ENCODE measurements around the gene UST. TPM values are rescaled to one million over a fixed set of nuclear protein-coding genes. Genes with fewer than 3 reads are reported as not detected.

Gene UST
- total RNA-seq, 2 experiments from 2014 or later, result 1.2 to 1.5 TPM

DNA sequence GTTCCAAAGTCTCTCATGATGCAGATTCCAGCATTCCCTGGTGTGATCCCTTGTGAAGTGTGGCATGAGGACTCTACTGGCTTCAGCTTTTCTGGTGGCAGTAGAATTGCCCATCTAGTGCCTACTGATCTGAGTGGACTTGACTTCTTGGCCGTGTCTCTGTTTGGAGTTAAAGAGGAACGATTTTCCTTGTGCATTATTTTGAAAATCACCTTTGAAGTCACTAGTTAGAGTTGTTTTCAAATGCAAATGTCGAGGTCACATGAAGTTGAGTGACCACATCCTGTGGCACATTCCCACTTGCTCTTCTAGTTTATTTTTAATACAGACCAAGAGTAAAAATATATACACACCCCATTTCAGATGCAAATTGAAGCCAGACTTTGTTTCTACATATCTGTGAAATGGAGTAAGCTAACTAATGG, 300.0 kb downstream of the UST start:
- H3K36me3 Mint-ChIP-seq (ENCODE audit: low read depth), result no peaks in the 10 kb centered on the region
- H3K4me3 Mint-ChIP-seq, result no peak overlapping the region
- H3K9me3 Mint-ChIP-seq, result no peaks in the 10 kb centered on the region
- TF ChIP-seq, protein P1, sequence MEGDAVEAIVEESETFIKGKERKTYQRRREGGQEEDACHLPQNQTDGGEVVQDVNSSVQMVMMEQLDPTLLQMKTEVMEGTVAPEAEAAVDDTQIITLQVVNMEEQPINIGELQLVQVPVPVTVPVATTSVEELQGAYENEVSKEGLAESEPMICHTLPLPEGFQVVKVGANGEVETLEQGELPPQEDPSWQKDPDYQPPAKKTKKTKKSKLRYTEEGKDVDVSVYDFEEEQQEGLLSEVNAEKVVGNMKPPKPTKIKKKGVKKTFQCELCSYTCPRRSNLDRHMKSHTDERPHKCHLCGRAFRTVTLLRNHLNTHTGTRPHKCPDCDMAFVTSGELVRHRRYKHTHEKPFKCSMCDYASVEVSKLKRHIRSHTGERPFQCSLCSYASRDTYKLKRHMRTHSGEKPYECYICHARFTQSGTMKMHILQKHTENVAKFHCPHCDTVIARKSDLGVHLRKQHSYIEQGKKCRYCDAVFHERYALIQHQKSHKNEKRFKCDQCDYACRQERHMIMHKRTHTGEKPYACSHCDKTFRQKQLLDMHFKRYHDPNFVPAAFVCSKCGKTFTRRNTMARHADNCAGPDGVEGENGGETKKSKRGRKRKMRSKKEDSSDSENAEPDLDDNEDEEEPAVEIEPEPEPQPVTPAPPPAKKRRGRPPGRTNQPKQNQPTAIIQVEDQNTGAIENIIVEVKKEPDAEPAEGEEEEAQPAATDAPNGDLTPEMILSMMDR (IDR thresholded peaks at IDR 0.05), result no peak
- ATAC-seq (no peak), DNase-seq (peak; percentile 51)
- no peaks in the 10 kb centered on the region for H3K27me3 Mint-ChIP-seq
- CTCF ChIA-PET, result interaction anchor here (1.6 to 7.0 kb wide), 4 partner anchors 15 to 385 kb away, joined by 6 to 61 read pairs (median 18); no protein-coding TSS in a partner anchor
- POLR2A ChIA-PET, result interaction anchor here (1.2 to 3.4 kb wide), 4 partner anchors 10 to 16 kb away, joined by 3 to 17 read pairs (median 4); no protein-coding TSS in a partner anchor
- intact Hi-C loops (cut with micrococcal nuclease), result no loop called here
- peaks cover 30% of the 10 kb centered on the region for H3K4me1 Mint-ChIP-seq (ENCODE audit: low read depth)
- peak overlapping the region; percentile 0 for H3K27ac Mint-ChIP-seq

DNA sequence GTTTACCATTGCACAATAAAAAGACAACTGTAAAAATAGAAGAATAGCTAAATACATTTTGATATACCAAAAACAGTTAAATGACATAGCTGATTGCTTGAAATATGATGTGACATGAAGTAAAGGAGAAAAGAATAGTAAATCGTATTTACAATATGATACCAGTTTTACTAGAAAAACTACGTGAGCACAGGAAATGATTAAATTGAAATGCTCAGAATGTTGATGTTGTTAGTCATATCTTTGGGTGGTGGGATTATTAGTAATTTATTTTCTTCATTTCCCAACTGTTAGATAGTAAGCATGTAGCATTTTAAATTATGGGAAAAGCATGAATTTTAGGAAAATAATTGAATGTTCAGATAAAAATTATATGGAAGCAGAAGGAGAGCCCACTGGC, 302.4 kb downstream of the UST start:
- CTCF ChIA-PET, result interaction anchor here (0.6 to 2.2 kb wide), 3 partner anchors 9 to 383 kb away, joined by 3 to 16 read pairs (median 3); no protein-coding TSS in a partner anchor
- POLR2A ChIA-PET, result interaction anchor here (1.2 kb wide), 1 partner anchor 26 kb away, joined by 5 read pairs; no protein-coding TSS in a partner anchor
- peaks cover 37% of the 10 kb centered on the region for H3K4me1 Mint-ChIP-seq (ENCODE audit: low read depth)
- H3K27ac Mint-ChIP-seq, result no peak overlapping the region
- H3K27me3 Mint-ChIP-seq, result no peaks in the 10 kb centered on the region
- H3K4me3 Mint-ChIP-seq, result no peak overlapping the region
- ATAC-seq (no peak), DNase-seq (no peak)
- intact Hi-C loops (cut with micrococcal nuclease), result no loop called here
- TF ChIP-seq, protein P1 (IDR thresholded peaks at IDR 0.05), result no peak
- H3K9me3 Mint-ChIP-seq, result no peaks in the 10 kb centered on the region
- H3K36me3 Mint-ChIP-seq (ENCODE audit: low read depth), result no peaks in the 10 kb centered on the region

DNA sequence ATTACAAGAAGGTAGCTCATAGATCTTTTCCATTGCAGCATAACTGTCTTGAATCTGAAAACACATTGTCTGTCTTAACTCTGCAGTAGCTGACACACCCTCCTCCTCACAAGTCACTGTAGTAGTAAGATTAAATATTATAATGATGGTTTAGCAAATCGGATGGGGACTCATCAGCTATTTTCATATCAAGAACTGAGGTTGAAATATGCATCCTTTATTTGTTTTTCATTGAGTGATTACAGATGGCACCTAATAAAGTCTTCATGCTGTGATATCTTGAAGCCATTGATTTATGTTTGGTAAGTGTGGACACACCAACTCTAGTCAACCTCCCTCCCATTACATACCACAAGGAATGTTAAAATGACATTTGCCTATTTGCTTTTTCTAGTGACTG, 303.3 kb downstream of the UST start:
- H3K4me1 Mint-ChIP-seq (ENCODE audit: low read depth), result peaks cover 37% of the 10 kb centered on the region
- CTCF ChIA-PET, result interaction anchor here (0.6 to 1.9 kb wide), 3 partner anchors 8 to 467 kb away, joined by 3 to 5 read pairs (median 3); no protein-coding TSS in a partner anchor

DNA sequence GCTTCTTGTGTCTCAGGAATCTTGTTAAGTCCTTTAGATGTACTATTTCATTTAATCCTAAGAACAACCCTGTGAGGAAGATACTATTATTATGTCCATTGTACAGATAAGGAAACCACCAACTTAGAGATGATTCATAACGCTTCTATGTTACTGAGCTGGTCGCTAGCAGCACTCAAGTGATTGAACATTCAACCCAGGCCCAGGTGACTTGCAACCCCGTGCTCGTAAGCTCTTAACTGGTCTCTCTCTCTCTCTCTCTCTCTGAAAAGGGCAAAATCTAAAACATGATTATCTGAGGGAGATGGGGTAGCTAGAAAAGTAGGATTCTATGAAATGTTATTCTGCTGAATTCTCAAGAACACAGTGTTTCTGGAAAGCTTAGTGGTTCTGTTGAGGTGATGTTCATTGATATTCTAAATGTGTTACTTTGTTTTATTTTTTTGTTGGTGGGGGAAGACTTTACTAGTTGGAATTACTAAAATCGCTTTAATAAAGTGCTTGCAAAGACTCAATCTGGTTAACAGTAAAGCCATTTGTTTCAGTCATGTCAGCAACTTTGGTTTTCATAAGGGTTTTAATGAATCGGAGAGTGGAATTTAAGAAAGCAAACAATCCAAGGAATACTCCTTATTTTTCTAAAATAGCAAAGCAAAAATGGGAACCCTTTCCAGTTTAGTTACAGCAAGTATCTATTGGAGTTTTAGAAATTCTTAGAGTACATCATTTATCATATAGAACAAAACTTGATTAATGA, 305.7 kb downstream of the UST start:
- H3K27ac Mint-ChIP-seq, result peak overlapping the region; percentile 55
- intact Hi-C loops (cut with micrococcal nuclease), result no loop called here
- DNase-seq (peak; percentile 43), ATAC-seq (peak; percentile 84)
- TF ChIP-seq, protein P1 (IDR thresholded peaks at IDR 0.05), result no peak
- H3K27me3 Mint-ChIP-seq, result no peaks in the 10 kb centered on the region
- H3K4me1 Mint-ChIP-seq (ENCODE audit: low read depth), result peaks cover 23% of the 10 kb centered on the region
- no peaks in the 10 kb centered on the region for H3K9me3 Mint-ChIP-seq
- CTCF ChIA-PET, result interaction anchor here (0.8 to 1.4 kb wide), 3 partner anchors 9 to 381 kb away, joined by 3 to 5 read pairs (median 3); no protein-coding TSS in a partner anchor
- H3K4me3 Mint-ChIP-seq, result peak overlapping the region; percentile 31
- POLR2A ChIA-PET, result no interaction called here
- H3K36me3 Mint-ChIP-seq (ENCODE audit: low read depth), result no peaks in the 10 kb centered on the region

More for the DNA sequence above, 303.3 kb downstream of the UST start:
- POLR2A ChIA-PET, result interaction anchor here (1.2 kb wide), 1 partner anchor 25 kb away, joined by 5 read pairs; no protein-coding TSS in a partner anchor
- no peak for ATAC-seq
- TF ChIP-seq, protein P1 (IDR thresholded peaks at IDR 0.05), result no peak
- no peaks in the 10 kb centered on the region for H3K36me3 Mint-ChIP-seq (ENCODE audit: low read depth)
- no peaks in the 10 kb centered on the region for H3K27me3 Mint-ChIP-seq
- intact Hi-C loops (cut with micrococcal nuclease), result no loop called here
- H3K9me3 Mint-ChIP-seq, result no peaks in the 10 kb centered on the region
- no peak overlapping the region for H3K4me3 Mint-ChIP-seq
- DNase-seq, result no peak
- H3K27ac Mint-ChIP-seq, result no peak overlapping the region

Measured in activated CD8-positive, alpha-beta T cell treated with anti-CD3 and anti-CD28 coated beads for 36 hours (primary cell).